22Rv1 (cell line): ENCODE results near the gene GMPS.

ENCODE experiments used
- H3K27ac ChIP-seq: fragments of 450-650 bp; 2 replicates; pipeline ENCODE4 v1.5.1; 2017
- CTCF ChIP-seq: fragments of 450-650 bp; IDR thresholded peaks from 2 replicates; pipeline ENCODE4 v1.5.1; 2017; ENCODE audit warnings: mild to moderate bottlenecking
- ZFX ChIP-seq: fragments of 450-650 bp; IDR thresholded peaks from 2 replicates; pipeline ENCODE4 v1.6.1; 2017; ENCODE audit warnings: antibody characterized with exemption, borderline replicate concordance

The GMPS gene

GRCh38 chr3:155984791-155985417 is 114.5 kb downstream of the GMPS start:
- no peak overlapping the region for H3K27ac ChIP-seq
- TF ChIP-seq ZFX, result no peak
- TF ChIP-seq CTCF, result no peak

- no peak overlapping the region for H3K27ac ChIP-seq
- no peak for TF ChIP-seq CTCF
- no peak for TF ChIP-seq ZFX
Observed at GRCh38 chr3:155989536-155989935, 119.1 kb downstream of the GMPS start.

GRCh38 chr3:155991212-155991611 is 120.8 kb downstream of the GMPS start:
- TF ChIP-seq CTCF, result no peak
- no peak for TF ChIP-seq ZFX
- no peak overlapping the region for H3K27ac ChIP-seq

GRCh38 chr3:155991847-155992246 is 121.4 kb downstream of the GMPS start:
- no peak overlapping the region for H3K27ac ChIP-seq
- TF ChIP-seq ZFX, result no peak
- TF ChIP-seq CTCF, result no peak
